Cortex of kidney (tissue), 1 donor: Measurements from ENCODE around the gene CASZ1.

Experiments used
- DNase-seq: peaks from one replicate; lab custom pipeline; 2025; lab: John Stamatoyannopoulos, UW

The CASZ1 gene

DNA sequence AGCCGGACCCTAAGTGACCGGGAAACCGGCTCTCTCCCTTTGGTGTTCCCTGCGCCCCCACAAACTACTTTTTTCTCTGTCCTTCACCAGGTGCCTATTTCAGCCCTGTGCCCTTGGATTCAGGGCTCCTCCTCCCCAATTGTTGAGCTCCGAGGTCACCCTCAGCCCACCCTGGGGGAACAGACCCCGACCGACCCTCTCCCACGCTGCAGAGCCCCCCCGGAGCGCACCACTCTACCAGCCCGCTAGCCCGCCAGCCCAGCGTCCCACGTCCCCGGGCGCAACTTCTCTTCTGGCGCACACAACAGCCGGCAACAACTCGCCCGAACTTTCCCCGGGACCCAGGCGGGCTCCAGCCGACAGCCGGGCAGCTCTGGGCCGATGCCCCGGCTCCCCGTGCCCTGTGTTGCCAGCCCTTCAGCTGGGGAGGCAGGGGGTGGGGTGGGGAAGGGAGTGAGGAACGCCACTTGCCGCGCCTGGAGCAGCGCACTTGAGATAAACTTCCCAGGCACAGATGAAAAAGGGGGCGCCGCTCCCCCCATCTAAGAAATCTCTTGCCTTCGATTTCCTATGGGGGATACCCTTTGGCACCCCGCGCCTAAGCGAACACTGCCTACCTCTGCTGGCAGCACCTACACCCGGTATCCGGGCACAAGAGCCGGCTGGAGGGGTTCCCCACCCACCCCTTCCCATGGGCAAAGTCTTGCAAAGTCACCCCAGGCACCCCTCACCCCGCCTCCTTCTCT is 997 bp downstream of the CASZ1 start:
- DNase-seq, result no peak

DNA sequence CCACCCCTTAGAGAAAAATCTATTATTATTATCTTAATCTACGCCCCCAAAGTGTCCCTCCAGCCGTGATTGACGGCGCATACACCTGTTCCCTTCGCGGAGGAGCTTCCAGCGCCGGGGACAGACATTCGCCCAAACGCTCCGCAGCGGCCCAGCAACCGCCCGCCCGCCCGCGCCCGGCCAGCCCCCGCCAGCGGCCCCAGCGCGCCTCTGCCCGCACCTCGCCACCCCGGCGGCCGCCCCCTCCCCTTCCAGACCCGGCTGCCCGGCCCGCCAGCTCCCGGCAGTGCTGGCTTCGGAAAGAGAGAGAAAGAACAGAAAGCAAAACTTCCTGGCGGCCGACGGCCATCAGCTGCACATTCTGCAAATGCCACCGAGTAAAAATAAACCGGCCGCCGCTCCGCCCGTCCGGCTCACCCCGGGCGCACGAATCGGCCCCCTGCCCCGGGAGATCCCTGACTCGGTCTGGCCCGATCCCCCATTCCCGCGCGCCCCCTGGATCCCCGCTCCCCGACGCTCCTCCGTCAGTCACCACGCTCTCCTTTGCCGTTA is 1.6 kb downstream of the CASZ1 start:
- no peak for DNase-seq

DNA sequence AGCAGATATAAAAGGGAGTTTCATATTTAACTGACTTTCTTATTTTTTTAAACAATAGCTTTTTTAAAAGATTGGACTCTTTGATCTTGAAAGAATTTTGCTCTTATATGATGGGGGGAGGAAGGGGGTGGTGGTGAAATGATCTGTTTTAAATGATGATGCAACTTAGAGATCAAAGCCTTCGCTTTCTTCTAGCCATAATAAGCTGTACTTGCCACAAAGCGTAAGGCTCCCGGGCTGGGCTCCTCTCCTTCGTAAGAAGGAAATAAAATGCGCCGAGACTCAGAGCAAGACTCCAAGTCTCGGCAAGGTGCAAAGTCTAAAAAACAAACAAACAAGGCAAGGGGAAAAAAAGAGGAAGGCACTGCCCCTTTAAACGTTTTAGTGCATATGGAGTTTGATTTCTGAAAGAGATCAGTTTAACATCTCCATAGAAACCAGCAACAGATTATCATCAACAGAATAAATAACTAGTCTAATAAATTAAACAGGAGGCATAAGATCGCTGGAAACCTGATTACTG is 3.3 kb downstream of the CASZ1 start:
- DNase-seq, result no peak

DNA sequence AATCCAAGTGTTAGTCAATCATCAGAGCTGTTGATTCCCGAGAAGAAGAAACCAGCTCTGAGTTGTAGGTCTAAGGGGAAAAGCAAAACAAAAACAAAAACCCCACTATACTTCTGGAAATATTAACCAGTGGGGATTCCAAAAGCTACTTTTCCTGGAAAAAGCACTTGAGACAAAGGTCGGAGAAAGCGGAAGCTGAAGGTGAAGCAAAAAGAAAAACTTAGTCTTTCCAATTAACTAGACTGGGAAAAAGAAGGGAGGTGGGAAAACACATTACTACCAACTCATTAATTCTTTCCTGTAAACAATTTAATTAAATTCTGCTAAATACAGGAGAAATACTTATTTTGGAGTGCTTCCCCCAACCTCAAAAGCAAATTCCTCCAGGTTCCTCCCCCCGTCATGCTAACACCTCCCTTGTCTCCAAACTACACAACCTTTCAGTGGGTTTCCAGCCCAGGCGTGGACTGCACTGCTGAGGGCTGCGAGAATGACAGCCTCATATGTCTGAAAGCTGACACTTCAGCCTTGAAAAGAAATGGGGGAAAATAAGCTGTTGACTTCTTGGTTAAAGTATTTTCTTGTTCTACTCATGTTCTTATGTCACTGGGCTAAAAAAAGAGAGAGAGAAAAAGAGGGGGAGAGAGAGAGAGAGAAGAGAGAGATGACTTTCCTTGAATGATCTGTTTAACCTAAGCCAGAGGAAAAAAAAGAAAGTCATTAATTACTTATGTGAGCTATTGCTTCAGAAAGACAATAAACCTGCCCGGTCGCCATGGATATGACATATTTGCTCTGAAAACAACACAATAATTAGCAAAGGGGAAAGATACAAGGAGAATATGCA is 5.1 kb downstream of the CASZ1 start:
- DNase-seq, result no peak

DNA sequence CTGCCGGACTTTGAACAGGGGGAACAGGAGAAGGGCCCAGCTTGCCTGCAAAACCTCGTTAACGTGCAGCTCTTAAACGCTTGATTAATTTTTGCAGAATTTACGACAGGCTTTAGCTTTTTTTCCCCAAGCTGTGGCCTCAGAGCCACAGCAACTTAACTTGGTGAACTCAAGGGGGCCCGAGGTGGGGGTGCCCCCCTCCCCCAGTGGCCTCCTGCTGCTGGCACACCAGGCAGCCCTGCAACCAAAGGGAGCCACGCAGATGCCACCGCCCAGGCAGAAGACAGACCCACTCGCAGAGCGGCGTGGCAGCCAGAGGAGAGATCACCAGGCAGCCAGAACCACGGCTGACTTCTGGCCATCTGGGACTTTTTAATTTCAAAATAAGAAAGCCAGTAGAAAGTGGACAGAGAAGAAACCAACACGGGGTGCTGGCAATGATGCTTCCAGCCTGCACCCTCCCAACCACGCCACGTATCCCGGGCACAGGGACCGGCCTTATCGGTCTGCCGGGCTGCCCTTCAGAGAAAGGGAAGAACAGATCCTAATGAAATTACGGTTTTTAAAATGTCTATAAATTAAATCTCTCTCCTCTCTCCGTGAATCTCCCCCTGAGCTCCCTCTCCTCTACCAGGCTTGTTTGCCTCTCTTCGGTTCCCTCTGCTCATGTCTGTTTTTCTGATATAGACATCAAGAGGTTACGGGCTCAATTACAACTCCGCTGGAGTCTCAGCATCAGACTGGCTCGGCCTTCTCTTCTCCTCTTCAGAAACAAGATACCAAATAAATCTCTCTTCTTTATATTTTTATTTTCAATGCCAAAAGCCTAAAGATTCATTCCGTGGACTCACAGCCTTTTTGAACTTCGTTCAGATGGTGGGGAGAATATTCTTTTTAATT is 6.4 kb downstream of the CASZ1 start:
- no peak for DNase-seq

DNA sequence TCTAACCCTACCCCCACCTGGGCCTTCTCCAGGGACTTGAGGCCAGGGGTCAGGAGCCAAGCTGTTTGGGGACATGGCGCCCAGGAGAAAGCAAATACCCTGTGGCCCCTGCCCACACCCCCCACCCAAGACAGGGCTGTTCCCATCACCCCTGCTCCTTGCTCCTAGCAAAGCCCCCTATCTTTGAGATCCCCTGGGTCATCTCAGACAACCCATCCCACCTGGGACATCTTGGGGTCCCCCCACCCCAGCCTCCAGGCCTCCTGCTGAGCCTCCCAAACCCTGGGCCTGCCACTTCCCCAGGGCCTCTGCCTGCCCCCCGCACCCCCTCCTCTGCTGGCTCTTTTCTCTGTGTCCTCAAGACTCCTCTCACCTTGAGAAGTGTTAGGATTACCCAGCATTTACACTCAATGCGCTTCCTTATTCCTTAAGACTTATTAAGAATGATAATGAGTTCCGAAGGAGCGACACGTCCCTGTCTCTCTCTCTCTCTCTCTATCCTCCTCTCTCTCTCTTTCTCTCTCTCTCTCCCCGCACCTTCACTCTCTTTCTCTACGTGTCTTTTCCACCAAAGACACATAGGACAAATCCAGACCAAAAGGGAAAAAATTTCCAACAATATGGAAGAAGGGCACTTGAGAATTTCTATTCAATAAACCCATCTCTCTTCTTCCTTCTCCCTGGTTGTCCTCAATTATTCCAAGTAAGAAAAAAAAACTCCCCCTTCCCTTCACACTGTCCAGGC is 7.2 kb downstream of the CASZ1 start:
- DNase-seq, result no peak

DNA sequence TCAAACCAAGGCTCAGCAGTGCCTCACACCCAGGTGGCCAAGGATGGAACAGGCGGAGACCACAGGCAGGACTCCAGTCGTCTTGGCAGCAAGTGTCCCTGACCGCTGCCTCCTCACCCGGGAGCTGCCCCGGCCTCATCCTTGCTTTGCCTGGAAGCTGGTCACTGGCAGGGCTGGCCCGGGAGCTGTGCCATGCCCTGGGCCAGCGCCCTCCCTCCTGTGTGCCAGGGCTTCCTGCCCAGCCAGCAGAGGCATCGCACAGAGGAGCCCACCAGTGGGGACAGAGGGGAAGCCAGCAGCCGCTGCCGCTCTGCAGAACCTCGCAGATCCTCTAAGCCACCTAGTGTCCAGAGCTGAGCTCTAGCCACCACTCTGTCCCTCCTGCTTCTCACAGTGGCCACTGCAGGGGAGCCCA is 7.8 kb downstream of the CASZ1 start:
- no peak for DNase-seq

DNA sequence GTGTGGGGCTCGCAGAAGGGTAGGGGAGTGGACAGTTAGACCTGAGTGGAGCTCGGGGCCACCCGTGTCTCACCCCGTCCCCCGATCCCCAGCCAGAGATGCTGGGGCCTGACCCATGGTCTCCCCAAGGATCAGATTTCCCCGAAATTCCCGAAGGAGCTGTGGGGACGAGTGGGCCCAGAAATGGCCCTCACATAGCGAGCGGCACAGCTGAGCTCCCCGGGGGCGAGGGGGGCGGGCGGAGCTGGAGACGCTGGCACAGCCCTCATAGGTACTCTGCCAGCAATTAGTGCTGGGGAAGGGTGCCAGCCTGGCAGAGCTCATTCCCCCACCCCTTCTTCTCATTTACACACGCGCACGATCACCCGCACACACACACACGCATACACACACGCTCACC is 9.2 kb downstream of the CASZ1 start:
- DNase-seq, result no peak

DNA sequence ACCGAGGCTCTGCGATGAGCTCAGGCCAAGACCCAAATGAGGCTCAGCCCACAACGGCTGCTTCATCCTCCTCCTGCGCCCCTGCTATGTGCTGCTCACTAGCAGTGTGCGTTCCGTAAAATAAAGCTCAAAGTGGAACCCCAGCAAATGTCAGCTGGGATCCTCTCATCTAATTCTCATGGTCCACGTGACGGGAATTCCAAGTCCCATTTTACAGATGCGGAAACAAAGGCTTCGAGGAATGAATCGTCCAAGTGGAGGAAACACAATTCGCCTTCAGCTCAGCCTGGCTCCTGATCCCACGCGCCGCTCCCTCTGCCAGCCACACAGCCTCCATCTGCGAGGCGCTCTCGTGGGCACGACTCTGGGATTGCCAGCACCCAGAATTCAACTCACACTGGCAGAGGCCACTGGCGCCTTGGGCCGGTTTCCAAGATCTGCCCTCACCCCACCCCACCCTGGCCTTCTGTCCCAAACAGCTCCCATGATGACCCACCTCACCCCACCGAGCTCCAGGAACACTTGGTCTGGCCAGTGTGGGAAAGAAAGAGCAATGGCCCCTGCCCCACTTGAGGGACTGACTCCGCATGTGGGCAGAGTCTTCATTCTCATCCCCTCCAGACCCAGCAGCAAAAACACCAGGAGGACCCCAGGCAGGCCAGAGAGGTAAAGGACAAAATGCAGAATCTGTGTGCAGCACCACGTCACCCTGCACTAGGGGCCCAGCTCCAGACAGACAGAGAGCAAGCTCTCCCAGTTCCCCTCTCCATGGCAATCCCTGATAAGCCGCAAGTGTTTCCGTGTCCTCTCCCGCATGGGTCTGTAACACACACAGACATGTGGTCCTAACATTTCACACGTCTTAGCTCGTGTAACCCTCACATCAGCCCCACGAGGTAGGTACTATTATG is 10.5 kb downstream of the CASZ1 start:
- DNase-seq, result no peak

DNA sequence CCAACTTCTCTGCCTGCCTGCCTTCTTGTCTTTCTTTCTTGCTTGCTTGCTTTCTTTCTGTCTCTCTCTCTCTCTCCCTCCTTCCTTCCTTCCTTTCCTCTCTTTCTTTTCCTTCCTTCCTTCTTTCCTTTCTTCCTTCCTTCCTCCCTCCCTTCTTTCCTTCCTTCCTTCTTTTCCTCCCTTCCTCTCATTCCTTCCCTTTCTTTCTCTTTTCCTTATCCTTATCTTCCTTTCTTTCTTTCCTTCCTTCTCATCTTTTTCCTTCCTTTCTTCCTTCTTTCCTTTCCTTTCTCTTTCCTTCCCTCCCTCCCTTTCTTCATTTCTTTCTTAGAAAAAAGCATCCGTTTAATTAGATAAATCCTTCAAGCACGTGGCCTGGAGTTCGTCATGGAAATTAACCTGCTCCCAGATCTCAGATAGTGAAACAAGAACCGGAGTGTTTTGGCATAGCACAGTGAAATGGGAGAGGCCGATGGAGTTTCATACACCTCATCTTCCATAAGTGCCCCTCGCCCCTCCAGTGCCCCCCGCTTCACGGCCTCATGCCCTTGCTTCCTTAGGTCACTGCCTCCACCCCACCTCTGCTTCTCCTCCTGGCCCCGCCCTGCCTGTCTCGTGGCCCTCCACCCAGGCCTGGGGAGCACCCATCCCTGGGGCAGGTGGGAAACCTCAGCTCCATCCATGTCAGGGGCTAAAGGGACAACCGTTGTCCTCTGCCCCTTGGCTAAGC is 11.3 kb downstream of the CASZ1 start:
- DNase-seq, result no peak

DNA sequence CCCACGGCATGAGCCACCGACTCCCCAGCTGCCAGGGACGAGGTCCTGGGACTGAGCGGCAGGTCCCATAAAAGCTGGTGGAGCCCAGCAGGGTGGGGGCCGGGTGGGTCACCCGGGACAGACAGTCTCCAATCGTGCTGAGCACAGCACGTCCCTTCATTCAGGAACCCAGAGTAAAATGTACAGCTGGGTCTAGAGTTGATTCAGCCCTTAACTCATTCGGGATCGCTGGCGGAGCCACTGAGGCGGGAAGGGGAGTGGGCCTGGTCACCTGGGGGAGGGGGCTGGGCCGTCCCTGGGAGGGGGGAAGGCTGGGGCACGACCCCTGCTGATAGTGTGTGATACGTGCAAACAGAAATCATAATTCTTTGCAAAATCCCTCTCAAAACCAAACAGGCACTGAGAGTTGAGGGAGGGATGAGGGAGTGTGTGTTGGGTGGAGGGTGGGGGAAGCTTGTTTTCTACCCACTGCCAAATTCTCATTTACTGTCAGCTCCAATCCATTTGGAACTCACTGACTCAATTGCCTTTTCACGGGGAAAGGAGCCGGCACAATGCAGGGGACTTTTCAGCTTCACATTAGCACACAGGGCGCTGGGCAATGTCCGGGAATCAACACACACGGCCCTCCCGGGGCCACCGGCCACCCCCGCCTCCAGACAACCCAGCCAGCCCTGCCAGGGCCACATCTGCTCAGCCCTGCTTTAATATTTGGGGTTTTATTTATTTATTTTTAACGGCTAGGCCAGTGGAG is 13.8 kb downstream of the CASZ1 start:
- no peak for DNase-seq

DNA sequence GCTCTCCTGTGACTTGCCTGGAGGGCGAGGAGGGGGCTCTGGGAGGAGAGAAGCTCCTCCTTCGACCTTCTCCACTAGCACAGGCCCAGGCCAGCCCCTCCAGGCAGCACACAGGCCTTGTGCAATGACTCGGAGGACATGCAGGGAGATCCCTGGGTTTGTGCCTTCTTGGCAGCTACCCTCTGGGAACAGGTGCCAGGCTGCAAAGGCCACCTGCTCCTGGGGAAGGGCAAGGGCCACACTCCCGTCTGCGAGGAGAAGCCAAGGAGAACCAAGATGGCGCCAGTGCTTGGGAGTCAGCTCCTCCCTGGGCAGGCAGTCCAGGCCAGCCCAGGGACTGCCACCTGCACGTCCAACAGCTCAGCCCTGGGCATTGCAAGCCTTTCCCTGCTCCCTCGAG is 15.3 kb downstream of the CASZ1 start:
- no peak for DNase-seq

DNA sequence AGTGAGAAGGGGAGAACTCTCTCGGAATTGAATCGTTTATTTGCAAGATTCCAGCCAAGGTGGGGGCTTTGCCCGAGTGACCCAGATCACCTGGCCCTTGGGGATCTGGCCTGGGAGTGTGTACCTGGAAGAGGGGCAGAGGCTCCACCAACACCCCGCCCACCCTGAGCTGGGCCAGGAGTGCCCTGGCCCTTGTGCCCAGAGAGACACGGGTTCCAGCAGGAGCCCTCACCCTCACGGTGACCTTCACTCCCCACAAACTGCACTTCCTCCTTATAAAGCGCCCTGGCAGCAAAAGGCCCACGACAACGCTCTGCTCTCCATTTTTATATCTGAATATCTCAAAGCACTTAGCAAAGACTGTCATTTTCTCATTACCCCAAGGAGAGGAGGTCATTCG is 16.6 kb downstream of the CASZ1 start:
- no peak for DNase-seq

DNA sequence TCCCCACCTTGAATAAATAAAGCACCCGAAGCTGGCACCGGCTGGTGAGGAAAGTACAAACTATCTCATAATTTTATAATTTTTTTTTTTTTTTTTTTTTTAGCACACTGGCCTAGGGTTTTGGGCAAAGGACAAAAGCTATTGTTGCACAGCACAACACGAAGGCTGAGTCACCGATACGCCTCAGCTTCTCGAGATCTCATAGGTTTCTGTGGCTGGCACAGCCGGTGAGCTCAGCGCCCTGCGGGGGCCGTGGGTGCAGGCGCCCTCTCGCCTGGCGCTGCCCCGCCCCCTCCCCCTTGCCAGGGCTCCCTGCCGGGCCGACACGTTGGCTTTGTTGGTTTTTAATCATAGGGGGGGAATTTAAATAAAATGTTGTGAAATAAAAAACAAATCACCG is 17.2 kb downstream of the CASZ1 start:
- DNase-seq, result no peak

DNA sequence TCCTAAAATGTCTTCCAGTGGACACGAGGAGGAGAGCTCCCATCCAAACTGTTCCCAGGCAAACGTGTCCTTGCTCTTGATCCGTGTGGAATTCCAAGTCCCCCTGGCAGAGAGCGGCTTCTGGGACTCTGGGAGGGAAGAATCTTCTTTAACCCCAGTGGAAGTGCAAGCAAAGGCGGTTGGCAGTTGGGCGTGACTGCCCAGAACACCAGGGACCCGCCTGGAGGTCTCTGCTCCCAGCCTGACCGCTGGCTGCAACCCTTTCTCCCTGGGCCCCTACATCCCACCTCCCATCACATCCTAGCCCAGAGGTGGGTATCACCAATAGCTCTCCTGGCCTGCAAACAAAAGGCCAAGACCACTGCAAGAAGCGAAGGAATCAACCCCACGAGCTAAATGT is 17.8 kb downstream of the CASZ1 start:
- DNase-seq, result no peak

DNA sequence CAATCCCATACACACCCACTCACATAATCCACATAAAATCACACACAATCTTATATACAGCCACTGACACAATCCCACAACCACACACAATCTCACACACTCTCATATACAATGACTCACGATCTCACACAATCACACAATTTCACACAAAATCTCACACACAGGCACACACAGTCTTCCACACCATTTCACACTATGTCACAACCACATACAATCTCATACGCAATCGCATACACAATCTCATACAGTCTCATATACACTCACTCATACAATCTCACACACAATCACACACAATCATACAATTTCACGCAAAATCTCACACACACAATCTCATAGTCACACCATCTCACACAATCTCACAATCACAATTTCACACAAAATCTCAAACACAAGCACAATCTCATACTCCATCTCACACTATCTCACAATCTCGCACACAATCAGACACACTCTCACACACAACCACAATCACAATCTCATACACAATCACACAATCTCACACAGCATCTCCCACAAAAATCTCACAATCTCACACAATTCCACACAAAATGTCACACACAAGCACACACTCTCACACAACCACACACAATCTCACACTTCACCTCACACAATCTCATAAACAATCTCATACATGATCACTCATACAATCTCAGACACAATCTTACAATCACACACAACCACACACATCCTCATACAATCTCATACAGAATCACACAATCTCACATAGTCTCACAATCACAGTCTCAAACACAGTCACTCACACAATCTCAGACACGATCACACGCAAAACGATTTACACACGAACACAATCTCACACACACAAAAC is 18.5 kb downstream of the CASZ1 start:
- DNase-seq, result no peak

DNA sequence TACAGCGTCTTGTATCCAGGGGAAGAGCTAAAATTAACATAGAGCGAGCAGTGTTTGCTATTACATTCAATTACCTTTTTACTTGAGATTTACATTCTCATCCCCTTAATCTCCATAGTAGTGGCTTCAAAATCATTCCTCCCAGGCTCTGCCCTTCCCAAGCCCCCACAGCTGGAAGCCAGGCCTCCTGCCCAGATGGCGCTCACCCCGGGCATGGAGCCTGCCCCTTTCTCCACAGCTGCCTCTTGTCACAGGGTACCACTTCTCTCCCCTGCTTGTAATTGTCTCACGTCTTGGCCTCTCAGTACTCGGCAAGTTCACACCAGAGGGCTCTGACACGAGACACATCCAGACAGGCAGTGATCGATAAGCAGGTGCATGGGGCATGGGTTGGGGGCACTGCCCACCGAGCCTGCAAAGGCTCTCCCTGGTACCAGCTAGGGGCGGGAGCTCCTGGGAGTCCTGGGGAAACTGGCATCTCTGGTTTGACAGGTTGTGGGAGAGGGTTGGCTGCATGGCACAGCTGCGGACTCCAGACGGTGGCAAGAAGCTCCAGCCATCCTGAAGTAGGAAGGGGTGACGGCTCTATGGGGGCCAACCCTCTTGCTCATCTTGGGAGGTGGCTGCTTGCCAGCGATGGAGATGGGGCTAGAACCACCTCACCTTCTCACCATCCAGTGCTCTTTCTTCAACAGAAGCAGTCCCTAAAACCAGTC is 20.1 kb downstream of the CASZ1 start:
- DNase-seq, result no peak
